Measurements from ENCODE around the gene KRTAP12-2.

Gene KRTAP12-2, protein sequence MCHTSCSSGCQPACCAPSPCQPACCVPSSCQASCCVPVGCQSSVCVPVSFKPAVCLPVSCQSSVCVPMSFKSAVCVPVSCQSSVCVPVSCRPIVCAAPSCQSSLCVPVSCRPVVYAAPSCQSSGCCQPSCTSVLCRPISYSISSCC

DNA sequence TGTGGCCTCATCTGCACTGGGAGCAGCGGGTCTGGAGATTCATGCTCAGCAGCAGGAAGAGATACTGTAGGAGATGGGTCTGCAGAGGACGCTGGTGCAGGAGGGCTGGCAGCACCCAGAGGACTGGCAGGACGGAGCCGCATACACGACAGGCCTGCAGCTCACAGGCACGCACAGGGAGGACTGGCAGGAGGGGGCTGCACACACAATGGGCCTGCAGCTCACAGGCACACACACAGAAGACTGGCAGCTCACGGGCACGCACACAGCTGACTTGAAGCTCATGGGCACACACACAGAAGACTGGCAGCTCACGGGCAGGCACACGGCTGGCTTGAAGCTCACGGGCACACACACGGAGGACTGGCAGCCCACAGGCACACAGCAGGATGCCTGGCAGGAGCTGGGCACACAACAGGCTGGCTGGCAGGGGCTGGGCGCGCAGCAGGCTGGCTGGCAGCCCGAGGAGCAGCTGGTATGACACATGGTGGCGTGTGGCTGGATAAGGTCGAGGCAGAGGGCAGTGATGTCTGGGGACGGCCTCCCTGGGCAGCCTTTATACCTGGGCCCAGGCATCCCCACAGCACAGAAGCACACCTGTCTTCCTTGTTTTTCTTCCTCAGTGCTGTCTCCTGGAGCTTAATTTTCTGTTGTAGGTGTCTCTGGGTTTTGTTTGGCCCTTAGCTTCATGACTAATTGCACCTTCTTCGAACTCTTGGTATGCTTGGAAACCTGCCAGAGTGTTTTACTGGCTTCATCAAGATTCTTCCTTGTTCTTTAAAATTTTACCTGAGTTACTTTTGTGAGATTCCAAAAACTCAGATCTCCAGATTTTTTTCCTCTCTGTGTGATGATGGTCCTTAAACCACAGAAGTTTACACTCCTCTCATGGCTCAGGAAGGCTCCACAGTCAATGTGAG is at the start of gene KRTAP12-2:
KRTAP12-2 (minus strand) TSS at position 527 of the 920 bp plus-strand sequence; CDS start at position 486, 41 bp downstream.
- DNase-seq: peak in 1 of 2 experiments; percentile 32

DNA sequence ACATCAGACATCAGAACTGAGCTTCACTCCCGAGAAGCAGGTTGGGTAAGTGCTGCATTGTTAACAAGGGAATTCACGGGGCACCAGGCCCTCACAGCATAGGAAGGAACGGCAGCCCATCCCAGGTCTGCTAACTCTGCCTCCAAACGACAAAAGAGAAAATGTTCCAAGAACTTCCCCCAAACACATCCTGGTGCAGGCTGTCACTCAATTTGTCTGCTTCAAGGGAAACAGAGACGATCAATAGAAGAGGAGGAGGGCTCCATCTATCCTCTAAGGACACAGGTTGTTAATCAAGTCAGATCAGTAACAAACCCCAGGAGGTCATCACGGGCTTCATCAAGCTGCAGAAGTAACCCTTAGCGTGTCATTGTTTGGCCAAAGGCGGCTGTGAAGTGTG is 48.2 kb upstream of the KRTAP12-2 start:
- no peak for DNase-seq

DNA sequence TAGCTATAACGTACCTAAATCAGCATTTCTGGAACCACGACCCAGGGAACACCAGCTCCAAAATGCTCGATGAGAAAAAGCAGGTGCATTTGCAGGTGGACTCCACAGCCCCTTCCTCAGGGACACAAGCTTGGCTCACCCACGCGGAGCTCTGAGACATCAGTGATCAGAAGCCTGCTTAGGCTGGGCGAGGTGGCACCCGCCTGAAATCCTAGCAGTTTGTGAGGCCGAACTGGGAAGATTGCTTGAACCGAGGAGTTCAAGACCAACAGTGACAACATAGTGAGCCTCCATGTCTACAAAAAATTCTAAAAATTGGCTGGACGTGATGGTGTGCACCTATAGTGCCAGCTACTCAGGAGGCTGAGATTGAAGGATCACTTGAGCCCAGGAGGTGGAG is 47.1 kb upstream of the KRTAP12-2 start:
- no peak for DNase-seq

DNA sequence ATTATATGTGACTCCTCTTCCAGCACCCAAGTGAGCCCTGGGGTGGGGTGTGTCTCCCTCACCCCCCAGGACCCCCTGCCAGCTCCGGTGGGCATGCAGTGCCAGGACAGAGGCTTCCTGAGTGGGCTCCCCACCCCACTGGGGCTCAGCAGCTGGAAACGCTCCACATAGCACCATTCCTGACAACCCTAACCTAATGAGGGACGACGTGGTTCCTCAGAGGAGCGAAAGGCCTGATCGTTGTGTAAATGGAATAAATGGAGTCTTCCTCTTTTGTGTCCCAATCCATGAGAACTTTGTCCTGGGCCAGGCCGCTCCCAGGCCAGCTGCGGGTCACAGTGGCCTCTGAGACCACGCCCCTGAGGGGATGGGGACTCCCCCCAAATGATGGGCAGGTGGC is 46.4 kb upstream of the KRTAP12-2 start:
- no peak for DNase-seq

DNA sequence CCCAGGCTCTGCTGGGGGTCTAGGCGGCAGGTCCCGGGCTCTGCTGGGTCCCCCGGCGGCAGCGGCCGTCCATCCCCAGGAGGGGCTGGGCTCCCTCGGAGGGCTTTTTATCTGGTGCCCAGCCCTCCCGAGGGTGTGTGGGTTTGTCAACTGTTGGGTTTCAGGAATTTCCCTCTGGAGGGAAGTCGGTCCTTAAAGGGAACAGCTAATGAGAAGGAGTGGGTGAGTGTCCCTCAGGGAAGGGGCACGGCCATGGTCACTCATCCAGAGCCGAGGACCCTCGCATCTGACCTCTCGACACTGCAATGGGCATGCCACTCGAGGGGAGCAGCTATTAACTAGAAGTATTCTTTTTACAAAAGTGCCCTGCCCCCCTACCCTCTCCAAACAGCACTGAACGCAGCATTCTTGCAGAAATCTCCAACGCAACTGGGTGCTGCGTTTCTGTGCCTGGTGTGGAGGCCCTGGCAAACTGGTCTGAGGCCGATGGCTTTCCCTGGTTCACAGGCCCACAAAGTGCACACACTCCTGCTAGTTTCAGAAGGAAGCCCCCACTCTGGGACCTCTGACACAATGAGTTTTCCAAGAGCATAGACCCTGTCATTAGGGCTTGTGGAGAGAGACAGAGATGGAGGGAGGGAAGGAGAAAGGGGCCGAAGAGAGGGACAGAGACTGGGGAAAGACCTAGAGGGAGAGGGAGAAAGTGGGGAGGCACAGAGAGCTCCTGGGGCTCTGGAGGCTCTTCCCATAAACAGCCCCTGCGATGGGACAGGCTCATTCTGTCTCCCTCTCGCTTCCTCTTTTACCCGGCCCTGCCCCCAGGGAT is 45.7 kb upstream of the KRTAP12-2 start:
- DNase-seq: no peak

DNA sequence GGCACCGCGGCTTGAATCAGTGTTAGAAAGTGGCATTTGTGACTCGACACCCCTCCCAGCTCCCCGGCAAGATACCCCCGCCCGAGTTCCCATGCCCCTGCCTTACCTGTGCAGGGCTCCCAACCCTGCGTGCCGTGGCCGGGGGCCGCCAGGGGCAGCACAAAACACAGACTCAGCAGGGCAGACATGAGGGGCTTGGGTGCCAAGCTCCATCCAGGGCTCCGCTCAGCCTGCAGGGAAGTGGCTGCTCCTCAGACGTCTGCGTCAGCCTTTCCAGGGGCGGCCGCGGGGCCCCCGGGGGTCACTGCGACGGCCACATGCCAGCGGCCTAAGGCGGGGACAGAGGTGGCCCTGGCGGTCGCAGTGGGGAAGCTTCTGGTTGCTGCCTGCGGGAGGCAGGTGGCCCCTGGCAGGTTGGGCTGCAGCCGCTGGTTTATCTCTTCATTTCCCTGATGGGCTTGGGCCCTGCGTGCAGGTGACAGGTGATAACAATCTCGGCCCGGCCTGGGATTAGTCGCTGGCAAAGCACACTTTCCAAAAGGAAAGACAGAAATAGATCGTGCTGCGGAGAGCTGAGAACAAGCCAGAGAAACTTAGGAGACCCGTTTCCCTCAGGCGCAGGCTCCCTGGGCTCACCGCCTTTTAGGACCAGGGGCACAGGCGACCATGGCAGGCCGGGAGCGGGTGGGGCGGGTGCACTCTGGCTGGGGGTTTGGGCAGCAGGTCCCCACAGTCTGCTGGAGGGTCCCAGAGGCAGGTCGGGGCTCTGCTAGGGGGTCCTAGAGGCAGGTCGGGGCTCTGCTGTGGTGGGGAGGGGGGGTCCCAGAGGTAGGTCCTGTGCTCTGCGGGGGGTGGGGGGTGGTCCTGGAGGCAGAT is 44.8 kb upstream of the KRTAP12-2 start, which contains the start of gene TSPEAR:
TSPEAR (minus strand) TSS at position 246 of the 876 bp plus-strand sequence; CDS start at position 188, 58 bp downstream.
- DNase-seq: peak in 1 of 2 experiments; percentile 46

DNA sequence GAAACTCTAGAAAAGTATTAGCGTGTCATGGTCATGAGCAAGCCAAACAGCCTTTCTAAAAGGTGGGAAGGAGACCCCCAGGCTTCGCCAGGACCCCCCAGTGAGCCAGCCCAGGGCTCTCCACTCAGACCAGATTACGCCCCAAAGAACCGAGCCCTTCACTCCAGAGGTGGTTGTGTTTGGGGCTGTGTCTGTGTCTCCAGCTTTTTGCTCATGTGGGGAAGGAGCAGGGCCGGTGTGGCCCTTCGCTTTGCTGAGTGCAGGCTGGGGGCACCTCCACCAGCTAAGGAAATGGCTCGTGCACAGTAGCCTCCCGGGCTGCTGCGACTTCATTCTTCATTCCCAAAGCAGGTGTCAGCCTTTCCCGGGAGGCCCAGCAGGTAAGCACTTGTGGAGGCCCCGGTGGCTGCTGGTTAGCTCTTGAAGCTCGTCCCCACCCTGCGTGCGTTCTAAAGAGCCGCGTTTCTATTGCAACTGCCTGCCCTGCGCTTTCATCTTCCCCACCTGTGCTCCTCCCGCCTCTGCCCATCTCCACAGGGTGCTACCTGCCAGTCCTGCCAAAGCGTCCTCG is 44.1 kb upstream of the KRTAP12-2 start:
- peak in 1 of 2 experiments; percentile 27 for DNase-seq

DNA sequence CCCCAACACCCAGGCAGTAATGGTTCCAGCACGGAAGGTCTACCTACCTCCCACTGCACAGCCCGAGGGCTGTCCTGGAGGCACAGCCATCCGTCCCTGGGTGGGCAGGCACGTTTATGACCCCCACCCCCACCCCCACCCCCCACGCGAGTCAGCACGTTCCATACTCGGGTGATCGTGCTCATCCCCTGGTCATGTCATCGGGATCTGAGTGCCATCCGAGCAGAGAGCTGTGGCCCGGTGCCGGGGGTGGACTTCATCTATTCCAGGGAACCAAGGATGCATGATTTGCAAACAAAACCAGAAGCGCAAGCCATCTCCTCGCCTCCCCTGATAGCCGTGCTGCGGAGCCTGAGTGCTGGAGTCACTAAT is 43.6 kb upstream of the KRTAP12-2 start:
- no peak for DNase-seq

DNA sequence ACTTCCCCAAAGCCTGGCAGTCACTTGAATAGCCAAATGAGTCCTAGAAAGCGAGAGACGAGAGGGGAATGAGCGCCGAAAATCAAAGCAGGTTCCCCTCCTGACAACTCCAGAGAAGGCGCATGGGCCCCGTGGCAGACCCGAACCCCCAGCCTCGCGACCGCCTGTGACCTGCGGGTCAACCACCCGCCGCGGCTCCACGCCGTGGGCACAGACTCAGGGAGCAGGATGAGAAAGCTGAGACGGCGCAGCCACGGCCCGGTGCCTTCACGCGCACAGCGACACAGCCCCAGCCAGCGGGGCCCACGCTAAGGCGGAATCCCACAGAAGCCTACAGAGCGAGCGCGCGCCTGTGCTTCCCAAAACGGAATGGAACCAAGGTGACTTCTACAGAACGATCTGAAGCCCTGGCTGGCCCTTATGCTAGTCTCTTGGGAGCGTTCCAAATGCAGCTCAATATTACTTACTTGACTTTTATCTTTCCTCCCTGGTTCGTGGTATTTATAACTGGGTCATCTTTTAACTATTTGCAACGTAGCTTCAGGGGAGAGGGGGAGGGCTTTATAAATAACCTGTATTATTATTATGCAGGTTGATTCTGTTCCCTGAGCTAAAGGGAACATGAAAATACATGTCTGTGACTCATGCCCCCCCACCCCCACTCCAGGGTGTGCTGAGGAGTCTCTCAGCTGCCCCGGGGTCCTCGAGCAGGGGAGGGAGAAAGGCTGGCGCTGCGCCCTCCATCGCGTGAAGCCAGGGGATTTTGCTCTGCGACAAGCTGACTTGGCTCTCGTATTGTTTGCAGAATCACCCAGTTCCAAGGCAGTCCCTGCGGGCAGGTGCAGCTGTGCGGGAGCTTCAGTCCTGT is 42.9 kb upstream of the KRTAP12-2 start:
- DNase-seq: peak; percentile 83 to 88

DNA sequence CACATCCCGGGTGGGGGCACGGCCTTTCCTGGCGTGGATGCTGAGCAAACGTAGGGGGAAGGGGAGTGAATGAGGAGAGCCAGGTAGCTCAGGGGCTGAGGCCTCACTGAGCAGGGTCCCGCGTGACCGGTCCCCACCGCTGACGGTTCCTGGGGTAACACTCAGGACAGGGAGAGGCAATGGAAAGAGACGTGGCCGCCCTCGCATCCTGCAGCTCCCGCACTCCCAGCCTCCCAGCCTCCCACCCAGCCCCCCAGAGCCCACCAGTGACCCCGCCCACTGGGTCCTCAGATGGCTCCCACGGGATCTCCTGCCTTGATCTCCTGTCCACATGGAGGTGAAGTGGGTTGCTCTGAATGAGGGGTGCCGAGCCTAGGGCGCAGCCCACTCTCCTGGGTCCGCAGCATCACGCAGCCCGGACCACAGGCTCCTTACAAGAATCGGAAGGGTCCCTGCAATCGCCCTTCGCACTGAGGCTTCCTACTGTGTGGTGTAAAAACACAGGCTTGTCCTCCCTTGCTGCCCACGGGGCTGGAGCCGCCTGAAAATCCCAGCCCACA is 42.2 kb upstream of the KRTAP12-2 start:
- DNase-seq: no peak

DNA sequence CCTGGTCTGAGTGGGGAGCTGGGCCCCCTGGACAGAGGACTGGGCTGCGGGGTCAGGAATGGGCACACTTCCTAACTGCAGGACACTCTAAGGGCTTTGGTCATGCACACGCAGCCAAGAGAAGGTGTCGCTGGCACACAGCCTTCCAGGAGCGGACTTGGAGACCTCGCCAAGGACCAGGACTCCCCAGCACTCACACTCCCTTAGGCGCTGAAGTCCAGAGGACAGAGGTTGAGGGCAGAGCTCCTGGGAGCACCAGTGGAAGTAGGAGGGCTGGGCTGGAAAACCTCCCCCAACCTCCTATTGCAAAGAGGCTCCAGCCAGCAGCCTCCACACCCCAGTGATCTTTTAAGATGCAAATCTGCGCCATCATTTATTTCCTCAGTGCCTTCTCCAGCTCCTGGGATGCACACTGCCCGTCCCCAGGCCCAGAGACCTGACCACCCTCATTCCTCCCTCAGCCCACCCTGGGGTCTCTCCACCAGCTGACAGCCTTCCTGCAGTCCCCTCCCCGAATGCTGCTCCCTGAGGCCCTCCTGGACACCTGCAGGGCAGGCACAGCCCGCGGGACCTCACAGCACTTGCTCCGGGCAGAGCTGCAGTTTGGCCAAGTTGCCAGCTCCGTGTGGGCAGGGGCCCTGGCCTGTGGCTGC is 41.6 kb upstream of the KRTAP12-2 start:
- no peak for DNase-seq

DNA sequence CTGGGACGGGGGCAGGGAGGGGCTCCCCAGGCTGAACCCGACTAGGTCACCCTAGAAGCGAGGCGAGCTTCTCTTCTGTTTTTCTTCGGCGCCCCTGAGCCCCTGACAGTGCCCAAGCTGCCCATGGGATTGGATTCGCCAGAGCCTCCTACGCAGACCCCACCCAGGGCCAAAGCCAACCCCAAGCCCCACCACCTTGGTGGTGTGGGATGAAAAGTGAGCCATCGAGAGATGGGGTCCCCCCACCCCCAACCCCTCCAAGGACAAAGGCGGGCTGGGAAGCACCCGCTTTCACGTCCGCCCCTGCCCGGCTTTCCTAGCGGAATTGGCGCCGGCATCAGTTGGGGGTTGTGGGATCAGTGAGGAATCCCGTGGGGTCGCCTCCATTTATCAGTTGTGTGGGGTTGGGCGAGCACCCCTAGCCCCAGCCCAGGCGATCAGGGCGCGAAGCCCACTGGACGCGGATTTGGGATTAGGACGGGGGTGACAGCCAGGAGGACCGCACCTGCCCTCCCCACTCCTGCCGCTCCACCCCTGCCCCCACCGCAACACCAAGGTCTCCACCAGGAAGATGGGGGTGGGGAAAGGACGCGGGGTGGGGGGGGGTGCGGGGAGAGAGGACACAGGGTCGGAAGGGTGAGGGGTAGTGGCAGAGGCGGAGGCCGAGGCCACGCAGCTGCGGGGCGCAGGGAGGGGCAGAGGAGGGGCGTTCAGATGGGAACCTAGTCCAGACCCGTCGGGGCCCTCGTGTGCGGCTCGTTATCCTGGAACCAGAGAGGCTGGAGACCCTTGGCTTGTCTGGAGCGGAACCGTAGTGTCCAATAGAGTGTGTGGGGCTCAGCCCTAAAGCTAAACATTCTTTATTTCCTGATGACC is 40.2 kb upstream of the KRTAP12-2 start:
- DNase-seq: no peak

DNA sequence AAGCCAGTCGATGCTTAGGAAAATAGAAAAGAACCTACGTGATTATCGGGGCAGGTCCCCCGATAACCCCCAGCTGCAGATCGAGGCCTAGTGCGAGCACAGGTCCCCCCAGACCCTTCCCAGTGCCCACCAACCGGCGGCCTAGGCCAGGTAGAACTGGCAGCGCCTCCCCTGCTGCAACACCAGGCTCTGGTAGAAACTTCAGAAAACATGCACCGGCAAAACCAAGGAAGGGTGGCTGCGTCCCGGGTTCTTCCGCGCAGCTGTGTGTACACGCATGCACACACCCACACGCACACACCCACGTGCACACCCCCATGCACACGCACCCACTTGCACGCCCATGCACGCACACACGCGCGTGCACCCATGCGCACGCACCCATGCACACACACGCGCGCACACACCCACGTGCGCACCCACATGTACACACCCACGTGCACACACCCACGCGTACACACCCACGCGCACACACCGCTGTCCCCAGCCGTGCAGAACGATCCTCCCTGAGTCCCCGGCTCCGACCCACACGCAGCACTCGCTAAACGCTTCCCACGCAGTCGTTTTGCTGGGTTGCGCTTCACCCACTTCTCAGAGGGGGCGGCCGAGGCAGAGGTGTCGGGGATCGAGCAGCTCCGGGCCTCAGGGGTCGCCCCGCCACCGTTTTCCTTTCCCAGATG is 39.4 kb upstream of the KRTAP12-2 start:
- DNase-seq: no peak

DNA sequence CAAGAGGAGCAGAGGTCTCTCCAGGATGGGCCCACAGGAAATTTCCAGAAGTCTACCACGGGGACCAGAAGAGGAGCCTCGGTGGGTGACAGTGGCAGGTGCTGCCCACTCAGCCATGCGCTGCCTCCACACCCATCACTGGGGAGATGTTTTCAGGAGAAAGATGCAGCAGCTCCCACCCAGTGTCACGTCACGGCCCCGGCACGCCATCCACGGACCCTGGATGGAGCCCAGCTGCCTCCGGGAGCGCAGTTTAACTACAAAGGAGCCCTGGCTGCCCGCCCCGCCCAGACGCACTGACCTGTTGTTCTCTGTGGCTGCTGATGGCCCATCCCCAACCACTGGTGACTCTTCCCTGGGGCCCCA is 37.9 kb upstream of the KRTAP12-2 start:
- DNase-seq: no peak

DNA sequence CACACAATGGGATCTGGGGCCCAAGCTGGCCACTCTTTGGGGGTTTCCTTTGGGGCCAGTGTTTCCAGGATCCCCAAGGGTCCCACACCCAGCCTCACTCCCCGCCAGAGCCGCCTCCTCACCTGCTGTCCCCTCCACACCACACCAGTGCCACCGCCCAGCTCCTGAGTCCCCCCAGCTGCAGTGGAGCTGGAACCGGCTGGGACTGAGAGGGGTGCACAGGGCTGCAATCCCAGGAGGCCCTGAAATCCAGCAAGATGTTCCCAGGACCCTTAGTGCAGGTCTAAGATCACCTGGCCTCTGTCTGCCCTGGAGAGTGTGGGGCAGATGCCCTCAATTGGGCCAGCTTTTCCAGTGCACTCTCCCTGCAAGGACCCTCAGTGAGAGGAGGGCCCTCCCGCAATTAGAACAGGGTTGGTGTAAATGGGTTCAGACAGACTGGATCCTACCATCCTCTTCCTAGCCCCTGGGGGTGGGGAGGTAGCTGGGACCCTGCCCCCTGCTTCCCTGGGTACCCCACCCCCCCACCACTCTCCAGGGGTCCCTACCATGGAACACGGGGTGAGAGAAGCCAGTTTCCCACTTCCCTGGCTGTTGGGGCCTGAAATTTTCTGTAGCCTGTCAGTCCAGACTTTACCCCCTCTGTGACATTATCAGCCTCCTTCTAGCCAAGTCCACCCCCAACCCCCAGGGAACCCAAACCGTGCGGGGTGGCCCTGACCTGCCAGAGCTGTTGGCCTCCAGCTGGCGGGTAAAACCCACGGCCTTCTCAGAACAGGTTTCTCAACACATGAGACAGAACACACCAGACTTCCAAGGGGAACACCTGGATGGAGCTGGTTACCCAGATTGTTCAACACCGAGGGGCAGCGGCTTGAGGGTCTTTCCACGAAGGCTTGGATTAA is 37.3 kb upstream of the KRTAP12-2 start:
- DNase-seq: no peak

DNA sequence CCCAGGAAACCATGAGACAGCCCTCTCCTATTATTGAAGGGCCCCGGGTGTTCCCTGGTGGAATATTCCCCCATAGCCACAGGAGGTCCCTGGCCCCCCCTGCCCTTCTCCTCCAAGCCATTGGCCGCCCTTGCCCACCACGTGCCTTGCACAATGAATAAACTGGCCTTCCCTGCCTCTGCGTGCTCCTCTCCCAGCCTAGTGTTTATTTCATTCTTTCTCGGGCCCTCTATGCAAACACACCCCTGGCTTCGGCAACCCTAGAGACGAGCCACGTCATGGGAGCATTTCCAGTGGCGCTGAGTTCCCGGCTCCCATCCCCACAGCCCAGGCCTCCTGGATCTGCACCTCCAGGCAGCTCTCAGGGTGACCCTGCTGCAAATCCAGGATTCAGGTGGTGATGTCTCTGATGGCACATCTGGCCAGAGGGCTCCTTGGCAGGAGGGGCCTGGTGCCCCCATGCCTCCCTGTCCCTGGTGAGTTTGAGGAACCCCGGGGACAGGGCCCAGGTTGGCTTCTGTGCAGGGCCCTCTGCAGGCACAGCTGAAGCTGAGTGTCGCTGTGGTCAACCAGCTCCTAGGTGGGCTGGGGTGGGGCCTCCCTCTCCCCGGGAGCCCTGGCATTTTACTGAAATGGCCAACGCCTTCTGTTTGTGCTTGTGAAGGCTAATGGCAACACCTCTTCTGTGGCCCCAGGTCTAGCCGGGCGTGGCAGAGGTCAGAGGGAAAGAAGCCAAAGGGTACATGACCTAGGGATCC is 36.4 kb upstream of the KRTAP12-2 start:
- peak in 1 of 2 experiments; percentile 65 for DNase-seq
